ENCODE results near the gene CCT5.
A peak's percentile ranks its signal among the peaks of the same experiment; 100 is the strongest.

The CCT5 gene

DNA sequence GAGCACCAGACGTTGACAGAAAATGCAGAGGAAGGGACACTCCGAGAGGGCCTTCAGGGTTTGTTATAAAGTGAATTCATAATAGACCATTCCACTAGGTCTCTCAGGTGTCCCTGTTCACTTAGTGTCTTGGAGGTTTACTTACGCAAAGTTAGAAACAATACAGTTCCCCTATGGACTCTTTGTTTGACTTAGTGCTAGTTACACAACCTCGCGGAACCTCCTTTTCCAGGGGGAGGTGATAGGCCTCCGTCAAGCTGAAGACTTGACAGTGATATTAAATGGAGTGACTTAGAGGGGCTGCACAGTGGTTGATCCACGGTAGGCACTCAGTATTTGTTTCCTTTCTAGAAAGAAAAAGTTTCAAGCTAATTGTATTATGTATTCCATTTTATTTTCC, 1.3 kb downstream of the CCT5 start:
- Histone ChIP-seq H3K9ac (peak overlapping the region; percentile 92 to 100 (median 97)), H3K27me3 (no peaks in the 10 kb centered on the region), H3K4me1 (peaks cover 37 to 44% (median 39%) of the 10 kb centered on the region in 10 experiments), H3K4me2 (peak overlapping the region; percentile 83 to 95 (median 93)), H3K27ac (peak overlapping the region in 10 of 11 experiments; percentile 93 to 100 (median 98); a peak in 20 of 22 replicates), H3K36me3 (peaks cover 39 to 57% (median 51%) of the 10 kb centered on the region in 11 experiments), H3K9me3 (replicated peaks in 1 of 11) (peaks cover 0 to 4% (median 0%) of the 10 kb centered on the region in 11 experiments; a peak in 3 of 22 replicates), H3K4me3 (peak overlapping the region; percentile 89 to 98 (median 94)), H4K20me1 (peaks cover 52 to 57% (median 54%) of the 10 kb centered on the region in 11 experiments)
- no peak for TF ChIP-seq Cebpa-rat (IDR thresholded peaks at IDR 0.05)

- H3K4me3 ChIP-seq: no peak overlapping the region; a peak in 1 of 20 replicates
- peak overlapping the region; percentile 48 to 95 (median 91); a peak in 21 of 22 replicates for H3K4me2 ChIP-seq
- H4K20me1 ChIP-seq: peaks cover 67 to 77% (median 74%) of the 10 kb centered on the region in 11 experiments
Observed at GRCh38 chr5:10253390-10253789, 3.3 kb downstream of the CCT5 start.

DNA sequence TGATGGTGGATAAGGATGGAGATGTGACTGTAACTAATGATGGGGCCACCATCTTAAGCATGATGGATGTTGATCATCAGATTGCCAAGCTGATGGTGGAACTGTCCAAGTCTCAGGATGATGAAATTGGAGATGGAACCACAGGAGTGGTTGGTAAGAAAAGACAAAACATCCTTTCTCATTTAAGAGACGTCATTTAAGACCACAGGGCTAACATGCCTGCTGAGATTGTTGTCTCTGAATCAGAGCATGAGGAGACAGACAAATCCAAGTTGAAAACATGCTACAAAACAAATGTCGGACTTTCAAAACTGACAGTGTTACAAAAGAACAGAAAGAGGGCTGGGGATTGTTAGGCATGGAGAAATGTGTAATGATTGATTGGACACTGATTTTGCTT, 4.6 kb downstream of the CCT5 start:
- H3K27me3 ChIP-seq: no peaks in the 10 kb centered on the region
- 0 out of 22 replicates have a peak overlapping the region, but pooled peaks of 1 of the 11 experiments have one; percentile 27 for H3K9ac ChIP-seq
- peaks cover 70 to 90% (median 87%) of the 10 kb centered on the region in 11 experiments for H4K20me1 ChIP-seq
- no peak overlapping the region for H3K4me2 ChIP-seq
- H3K27ac ChIP-seq: no peak overlapping the region
- TF ChIP-seq Cebpa-rat (IDR thresholded peaks at IDR 0.05): no peak
- peaks cover 25 to 28% (median 26%) of the 10 kb centered on the region in 10 experiments for H3K4me1 ChIP-seq
- H3K4me3 ChIP-seq: no peak overlapping the region
- no peaks in the 10 kb centered on the region for H3K9me3 ChIP-seq (replicated peaks in 1 of 11)
- peaks cover 72 to 86% (median 84%) of the 10 kb centered on the region in 11 experiments for H3K36me3 ChIP-seq

More at GRCh38 chr5:10253390-10253789, 3.3 kb downstream of the CCT5 start:
- H3K9me3 ChIP-seq (replicated peaks in 1 of 11): no peaks in the 10 kb centered on the region
- H3K4me1 ChIP-seq: peaks cover 31 to 36% (median 34%) of the 10 kb centered on the region in 10 experiments
- no peak overlapping the region for H3K27ac ChIP-seq
- H3K9ac ChIP-seq: peak overlapping the region in 4 of 11 experiments; percentile 5 to 98 (median 12); a peak in 3 of 22 replicates
- H3K27me3 ChIP-seq: no peaks in the 10 kb centered on the region
- H3K36me3 ChIP-seq: peaks cover 59 to 73% (median 71%) of the 10 kb centered on the region in 11 experiments
- TF ChIP-seq Cebpa-rat (IDR thresholded peaks at IDR 0.05): no peak

- no peak overlapping the region for H3K4me3 ChIP-seq
- H3K9ac ChIP-seq: no peak overlapping the region
- H3K9me3 ChIP-seq (replicated peaks in 1 of 11): no peaks in the 10 kb centered on the region
- H3K27ac ChIP-seq: no peak overlapping the region
- no peaks in the 10 kb centered on the region for H3K27me3 ChIP-seq
- no peak overlapping the region for H3K4me2 ChIP-seq
- H4K20me1 ChIP-seq: peaks cover 72 to 100% (median 100%) of the 10 kb centered on the region in 11 experiments
- peaks cover 9 to 12% (median 9%) of the 10 kb centered on the region in 10 experiments; a peak in 18 of 20 replicates for H3K4me1 ChIP-seq
- peaks cover 99 to 100% (median 100%) of the 10 kb centered on the region in 11 experiments for H3K36me3 ChIP-seq
- TF ChIP-seq Cebpa-rat (IDR thresholded peaks at IDR 0.05): no peak
Observed at GRCh38 chr5:10257870-10258269, 7.8 kb downstream of the CCT5 start.

GRCh38 chr5:10259899-10260298, 9.8 kb downstream of the CCT5 start:
- peaks cover 99 to 100% (median 100%) of the 10 kb centered on the region in 11 experiments for H3K36me3 ChIP-seq

GRCh38 chr5:10261065-10261464, 11.0 kb downstream of the CCT5 start:
- H3K4me2 ChIP-seq: no peak overlapping the region

More at GRCh38 chr5:10259899-10260298, 9.8 kb downstream of the CCT5 start:
- no peak overlapping the region for H3K4me2 ChIP-seq
- peaks cover 52 to 100% (median 100%) of the 10 kb centered on the region in 11 experiments; a peak in 21 of 22 replicates for H4K20me1 ChIP-seq
- H3K4me3 ChIP-seq: no peak overlapping the region
- no peaks in the 10 kb centered on the region for H3K27me3 ChIP-seq
- H3K27ac ChIP-seq: no peak overlapping the region
- no peak overlapping the region for H3K9ac ChIP-seq
- no peak for TF ChIP-seq Cebpa-rat (IDR thresholded peaks at IDR 0.05)
- no peaks in the 10 kb centered on the region for H3K4me1 ChIP-seq
- H3K9me3 ChIP-seq (replicated peaks in 1 of 11): no peaks in the 10 kb centered on the region

DNA sequence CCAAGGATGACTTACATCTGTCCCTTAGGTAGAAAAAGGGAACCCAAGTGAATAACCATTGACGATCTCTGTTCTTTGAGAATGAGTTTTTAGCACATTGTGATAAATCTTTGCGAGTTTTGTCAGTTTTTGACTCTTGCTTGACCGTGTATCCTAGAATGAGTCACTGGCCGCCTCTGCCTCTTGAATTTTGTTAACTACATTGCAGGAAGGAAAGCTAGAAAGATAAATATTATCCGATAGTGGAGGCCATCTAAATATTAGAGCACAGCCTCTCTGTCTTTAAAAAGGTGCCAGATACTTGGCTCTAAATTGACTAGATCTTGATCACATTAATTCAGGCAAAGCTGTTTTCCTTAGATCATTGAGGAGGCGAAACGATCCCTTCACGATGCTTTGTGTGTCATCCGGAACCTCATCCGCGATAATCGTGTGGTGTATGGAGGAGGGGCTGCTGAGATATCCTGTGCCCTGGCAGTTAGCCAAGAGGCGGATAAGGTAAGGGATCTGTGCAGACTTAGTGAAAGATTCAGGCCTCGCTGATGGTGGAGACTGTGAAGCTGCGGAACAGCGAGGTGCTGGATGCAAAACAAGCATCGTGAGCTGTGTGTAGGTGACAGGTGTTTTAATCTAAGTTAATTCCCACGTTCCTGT, 12.2 kb downstream of the CCT5 start:
- H4K20me1 ChIP-seq: peaks cover 30 to 100% (median 88%) of the 10 kb centered on the region in 11 experiments; a peak in 21 of 22 replicates
- H3K9me3 ChIP-seq (replicated peaks in 1 of 11): no peaks in the 10 kb centered on the region
- peaks cover 0 to 14% (median 2%) of the 10 kb centered on the region in 10 experiments; a peak in 9 of 20 replicates for H3K4me1 ChIP-seq
- no peak for TF ChIP-seq Cebpa-rat (IDR thresholded peaks at IDR 0.05)
- peaks cover 91 to 98% (median 93%) of the 10 kb centered on the region in 11 experiments for H3K36me3 ChIP-seq
- H3K27me3 ChIP-seq: no peaks in the 10 kb centered on the region
- no peak overlapping the region for H3K9ac ChIP-seq
- no peak overlapping the region for H3K4me2 ChIP-seq
- H3K4me3 ChIP-seq: no peak overlapping the region
- H3K27ac ChIP-seq: no peak overlapping the region

More at GRCh38 chr5:10261065-10261464, 11.0 kb downstream of the CCT5 start:
- no peaks in the 10 kb centered on the region for H3K9me3 ChIP-seq (replicated peaks in 1 of 11)
- peaks cover 98 to 100% (median 100%) of the 10 kb centered on the region in 11 experiments for H3K36me3 ChIP-seq
- no peak overlapping the region for H3K27ac ChIP-seq
- no peak overlapping the region for H3K9ac ChIP-seq
- H4K20me1 ChIP-seq: peaks cover 40 to 100% (median 95%) of the 10 kb centered on the region in 11 experiments; a peak in 21 of 22 replicates
- H3K4me3 ChIP-seq: no peak overlapping the region
- H3K27me3 ChIP-seq: no peaks in the 10 kb centered on the region
- TF ChIP-seq Cebpa-rat (IDR thresholded peaks at IDR 0.05): no peak
- peaks cover 0 to 2% (median 0%) of the 10 kb centered on the region in 10 experiments; a peak in 5 of 20 replicates for H3K4me1 ChIP-seq

DNA sequence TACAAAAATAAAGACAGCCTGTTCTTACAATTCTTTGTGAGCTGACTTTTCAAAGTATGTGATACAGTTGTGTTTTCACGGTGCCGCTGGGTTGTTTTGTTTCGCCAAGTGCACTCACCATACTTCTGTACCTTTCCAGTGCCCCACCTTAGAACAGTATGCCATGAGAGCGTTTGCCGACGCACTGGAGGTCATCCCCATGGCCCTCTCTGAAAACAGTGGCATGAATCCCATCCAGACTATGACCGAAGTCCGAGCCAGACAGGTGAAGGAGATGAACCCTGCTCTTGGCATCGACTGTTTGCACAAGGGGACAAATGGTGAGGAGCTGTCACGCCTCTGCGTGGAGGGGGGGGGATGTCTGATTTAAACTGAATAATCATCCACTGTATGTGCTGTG, 12.9 kb downstream of the CCT5 start:
- no peaks in the 10 kb centered on the region for H3K9me3 ChIP-seq (replicated peaks in 1 of 11)
- H3K4me1 ChIP-seq: peaks cover 0 to 21% (median 2%) of the 10 kb centered on the region in 10 experiments; a peak in 9 of 20 replicates
- no peak overlapping the region for H3K4me2 ChIP-seq
- H3K4me3 ChIP-seq: no peak overlapping the region
- no peaks in the 10 kb centered on the region for H3K27me3 ChIP-seq
- H4K20me1 ChIP-seq: peaks cover 23 to 100% (median 84%) of the 10 kb centered on the region in 11 experiments; a peak in 21 of 22 replicates
- no peak overlapping the region for H3K27ac ChIP-seq
- no peak for TF ChIP-seq Cebpa-rat (IDR thresholded peaks at IDR 0.05)
- H3K36me3 ChIP-seq: peaks cover 84 to 91% (median 85%) of the 10 kb centered on the region in 11 experiments
- no peak overlapping the region for H3K9ac ChIP-seq

- Histone ChIP-seq H3K4me3 (no peak overlapping the region), H3K27ac (peak overlapping the region in 1 of 11 experiments; percentile 12; a peak in 1 of 22 replicates), H3K36me3 (peaks cover 68 to 75% (median 69%) of the 10 kb centered on the region in 11 experiments), H3K9ac (no peak overlapping the region), H3K27me3 (no peaks in the 10 kb centered on the region), H3K9me3 (replicated peaks in 1 of 11) (no peaks in the 10 kb centered on the region), H4K20me1 (peaks cover 21 to 85% (median 69%) of the 10 kb centered on the region in 11 experiments; a peak in 21 of 22 replicates), H3K4me2 (no peak overlapping the region), H3K4me1 (peaks cover 0 to 25% (median 2%) of the 10 kb centered on the region in 10 experiments; a peak in 9 of 20 replicates)
- no peak for TF ChIP-seq Cebpa-rat (IDR thresholded peaks at IDR 0.05)
Observed at GRCh38 chr5:10264604-10265003, 14.5 kb downstream of the CCT5 start.
